Muscle of back (tissue), 13 donors: ENCODE data around the gene SPC25. TPM values are rescaled to one million over a fixed set of nuclear protein-coding genes. Genes with fewer than 3 reads are reported as not detected.
"Not testable (repeated sequence)": the region's sequence is repeated elsewhere in the genome, so short reads cannot be mapped to it uniquely, and the experiment has no call there.

Experiments used
- DNase-seq, 3 donors: peaks; one replicate each; pipeline versions ENCODE4 v3.0.0 to v3.0.0-alpha.2; 2013
- long read RNA-seq, 9 donors: transcript quantifications; one replicate each; lab custom pipeline, GENCODE V29; 2026
- polyA plus RNA-seq, 10 donors: library from polyadenylated mRNA; unstranded; fragments of 120-200 nt; gene quantifications; one replicate each; pipeline ENCODE4 v1.2.1, GENCODE V29; 2013; ENCODE audit not compliant: insufficient read length in 10 of 10

The SPC25 gene, protein sequence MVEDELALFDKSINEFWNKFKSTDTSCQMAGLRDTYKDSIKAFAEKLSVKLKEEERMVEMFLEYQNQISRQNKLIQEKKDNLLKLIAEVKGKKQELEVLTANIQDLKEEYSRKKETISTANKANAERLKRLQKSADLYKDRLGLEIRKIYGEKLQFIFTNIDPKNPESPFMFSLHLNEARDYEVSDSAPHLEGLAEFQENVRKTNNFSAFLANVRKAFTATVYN
- 10 to 100 TPM in 4 of 10 donors, 1 to 10 TPM in 6; 5.7 to 21.3 (median 9.6) TPM for polyA plus RNA-seq
- long read RNA-seq, donor 1, transcript SPC25-201 (7 exons, 1,354 nt): major isoform, 8 of 8 reads
- long read RNA-seq, donor 1, partial matches to known transcripts: 0 of 8 reads
- long read RNA-seq, donor 1, other reads (novel, unspliced or antisense): 0 of 8 reads
- long read RNA-seq, donor 2, partial matches to known transcripts: 0 of 4 reads
- long read RNA-seq, donor 2, other reads (novel, unspliced or antisense): 0 of 4 reads
- long read RNA-seq, donor 3: 0 reads
- long read RNA-seq, donor 4, transcript SPC25-201 (7 exons, 1,354 nt): major isoform, 6 of 6 reads
- long read RNA-seq, donor 4, partial matches to known transcripts: 0 of 6 reads
- long read RNA-seq, donor 4, other reads (novel, unspliced or antisense): 0 of 6 reads
- long read RNA-seq, donor 5, partial matches to known transcripts: 0 of 1 reads
- long read RNA-seq, donor 5, other reads (novel, unspliced or antisense): 0 of 1 reads
- long read RNA-seq, donor 6, transcript SPC25-201 (7 exons, 1,354 nt): major isoform, 8 of 8 reads
- long read RNA-seq, donor 6, partial matches to known transcripts: 0 of 8 reads
- long read RNA-seq, donor 6, other reads (novel, unspliced or antisense): 0 of 8 reads
- long read RNA-seq, donor 7, transcript SPC25-201 (7 exons, 1,354 nt): major isoform, 5 of 5 reads
- long read RNA-seq, donor 7, partial matches to known transcripts: 0 of 5 reads
- long read RNA-seq, donor 7, other reads (novel, unspliced or antisense): 0 of 5 reads
- long read RNA-seq, donor 8, partial matches to known transcripts: 0 of 3 reads
- long read RNA-seq, donor 8, other reads (novel, unspliced or antisense): 0 of 3 reads
- long read RNA-seq, donor 9, partial matches to known transcripts: 0 of 2 reads
- long read RNA-seq, donor 9, other reads (novel, unspliced or antisense): 0 of 2 reads

DNA sequence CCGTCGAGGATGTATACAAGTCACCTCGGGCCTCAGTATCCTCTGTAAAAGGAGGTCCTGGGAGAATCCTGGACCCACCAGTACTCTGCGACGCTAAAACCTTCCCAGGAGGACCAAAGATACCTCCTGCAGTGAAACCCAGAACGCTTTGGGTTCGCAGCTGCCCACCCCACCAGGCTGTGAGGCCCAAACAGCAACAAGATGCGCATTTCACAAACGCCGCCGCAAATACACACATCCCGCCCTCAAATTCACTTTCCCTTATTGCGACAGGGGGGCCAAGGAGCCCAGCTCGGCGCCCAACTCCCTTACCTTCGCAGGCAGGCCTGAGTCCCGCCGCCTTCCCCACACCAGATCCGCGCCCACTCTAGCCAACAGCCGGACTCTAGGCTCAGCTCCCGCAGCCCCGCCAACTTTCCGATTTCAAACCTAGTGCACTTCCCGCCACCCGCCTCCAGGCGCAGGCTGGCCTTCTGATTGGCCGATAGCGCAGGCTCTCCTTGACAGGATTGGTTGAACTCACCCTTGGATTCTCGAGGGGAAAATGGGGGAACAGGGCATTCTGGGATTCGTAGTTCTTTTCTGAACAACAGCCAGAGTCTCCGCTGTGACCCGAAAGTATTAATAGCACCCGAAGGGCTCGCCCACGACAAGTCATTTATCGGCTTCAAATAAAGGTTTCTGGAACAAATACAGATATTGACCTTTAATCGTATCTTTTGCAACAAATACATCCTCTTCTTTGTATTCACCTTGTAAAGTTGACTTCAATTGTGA lies at the start of gene SPC25:
TSS of gene SPC25 (minus strand) at position 425 of the 777 bp plus-strand sequence. CDS start 911 bp downstream, outside the sequence.
- DNase-seq: peak; percentile 91 to 95 (median 91)

GRCh38 chr2:168939918-168940317 lies 49.7 kb upstream of the SPC25 start:
- no peak for DNase-seq

- no peak for DNase-seq
Observed at GRCh38 chr2:168939061-168939460, 48.8 kb upstream of the SPC25 start.

DNA sequence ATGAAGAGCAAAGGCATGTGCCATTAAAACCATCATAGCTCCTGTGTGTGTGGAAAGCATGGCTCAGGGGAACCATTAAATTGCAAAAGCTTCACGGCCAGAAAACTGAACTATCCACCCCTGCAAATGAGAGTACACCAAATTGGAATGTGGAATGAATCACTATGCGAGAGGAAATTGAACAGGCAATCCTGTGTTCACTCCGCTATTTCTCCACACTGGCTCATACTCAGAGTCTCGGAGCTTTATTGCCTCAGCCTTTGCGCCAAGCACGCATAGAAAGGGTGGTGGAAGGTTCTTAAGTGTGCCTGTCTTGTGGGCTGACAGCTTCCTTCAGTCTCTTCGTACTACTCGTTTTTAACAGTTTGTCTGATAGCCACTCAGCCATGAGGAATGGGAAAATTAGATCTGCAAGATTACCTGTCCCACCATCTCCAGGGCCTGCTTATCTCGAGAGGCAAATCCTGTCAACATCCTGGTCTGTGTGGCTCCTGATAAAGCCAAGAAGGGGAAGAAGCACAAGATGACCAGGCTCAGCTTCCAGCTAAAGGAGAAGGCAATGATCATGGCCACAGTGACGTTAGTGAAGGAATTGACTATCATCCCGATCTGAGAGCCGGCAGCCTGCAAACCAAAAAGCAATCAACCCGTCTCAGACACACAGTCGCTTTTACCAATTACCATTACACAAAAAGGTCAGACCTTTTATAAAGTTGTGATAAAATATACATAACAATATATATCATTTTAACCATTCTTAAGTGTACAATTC lies 45.8 kb upstream of the SPC25 start:
- DNase-seq: no peak

- DNase-seq: no peak
Observed at GRCh38 chr2:168934826-168935225, 44.6 kb upstream of the SPC25 start.

DNA sequence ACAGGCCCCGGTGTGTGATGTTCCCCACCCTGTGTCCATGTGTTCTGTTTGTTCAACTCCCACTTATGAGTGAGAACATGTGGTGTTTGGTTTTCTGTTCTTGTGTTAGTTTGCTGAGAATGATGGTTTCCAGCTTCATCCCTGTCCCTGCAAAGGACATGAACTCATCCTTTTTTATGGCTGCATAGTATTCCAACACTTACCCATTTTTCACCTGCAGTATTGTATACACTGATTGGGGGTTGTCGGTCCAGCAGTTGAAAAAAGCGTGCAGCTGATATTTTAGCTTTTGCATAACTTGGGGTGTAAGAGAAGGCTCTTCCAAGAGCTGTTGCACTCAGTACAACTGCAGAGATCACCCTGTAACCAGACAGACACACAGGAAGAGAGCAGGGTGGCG lies 41.9 kb upstream of the SPC25 start:
- DNase-seq: not testable (repeated sequence)

GRCh38 chr2:168930242-168930641 lies 40.0 kb upstream of the SPC25 start:
- no peak for DNase-seq

DNA sequence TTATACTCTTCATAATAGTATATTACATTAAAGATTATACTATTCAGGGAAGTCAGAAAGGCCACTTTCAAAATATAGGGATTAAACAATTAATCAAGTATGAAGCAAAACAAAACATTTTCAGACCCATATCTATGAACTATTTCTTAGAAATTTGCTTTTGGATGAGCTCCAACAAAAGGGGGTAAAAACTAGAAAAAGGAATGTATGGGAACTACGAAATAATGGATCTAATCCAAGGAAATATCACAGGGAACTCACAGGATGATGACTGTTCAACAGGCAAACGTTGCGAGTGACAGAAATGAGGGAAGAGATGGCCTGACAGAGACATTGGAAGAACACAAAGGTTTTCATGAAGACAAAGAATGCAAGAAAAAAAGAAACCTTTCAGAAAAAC lies 38.8 kb upstream of the SPC25 start:
- no peak for DNase-seq

GRCh38 chr2:168928113-168928831 lies 38.0 kb upstream of the SPC25 start:
- DNase-seq: no peak

DNA sequence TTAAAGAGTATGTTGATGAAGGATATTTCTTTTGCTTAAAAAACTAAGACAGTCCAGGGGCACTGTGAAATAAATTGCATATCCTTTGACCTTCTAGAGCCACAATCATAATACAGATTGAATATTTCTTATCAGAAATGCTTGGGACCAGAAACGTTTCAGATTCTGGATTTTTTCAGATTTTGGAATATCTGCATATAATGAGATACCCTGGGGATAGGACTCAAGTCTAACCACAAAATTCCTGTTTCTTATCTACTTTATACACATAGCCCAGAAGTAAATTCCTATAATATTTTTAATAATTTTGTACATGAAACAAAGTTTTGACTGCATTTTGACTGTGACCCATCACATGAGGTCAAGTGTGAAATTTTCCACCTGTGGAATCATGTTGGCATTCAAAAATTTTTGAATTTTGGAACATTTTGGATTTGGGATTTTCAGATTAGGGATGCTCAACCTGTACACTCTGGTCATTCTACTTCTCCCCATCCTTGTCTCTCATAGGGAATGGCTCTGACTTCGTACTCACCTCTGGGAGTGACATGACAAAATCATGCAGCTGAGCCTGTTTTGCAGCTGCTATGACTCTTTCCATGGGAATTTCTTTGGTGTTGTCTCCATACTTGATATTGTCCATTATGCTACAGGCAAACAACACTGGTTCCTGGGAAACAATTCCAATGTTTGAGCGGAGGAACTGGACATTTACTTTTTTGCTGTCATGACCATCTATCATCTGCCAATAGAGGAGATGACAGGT lies 36.6 kb upstream of the SPC25 start:
- DNase-seq: no peak

DNA sequence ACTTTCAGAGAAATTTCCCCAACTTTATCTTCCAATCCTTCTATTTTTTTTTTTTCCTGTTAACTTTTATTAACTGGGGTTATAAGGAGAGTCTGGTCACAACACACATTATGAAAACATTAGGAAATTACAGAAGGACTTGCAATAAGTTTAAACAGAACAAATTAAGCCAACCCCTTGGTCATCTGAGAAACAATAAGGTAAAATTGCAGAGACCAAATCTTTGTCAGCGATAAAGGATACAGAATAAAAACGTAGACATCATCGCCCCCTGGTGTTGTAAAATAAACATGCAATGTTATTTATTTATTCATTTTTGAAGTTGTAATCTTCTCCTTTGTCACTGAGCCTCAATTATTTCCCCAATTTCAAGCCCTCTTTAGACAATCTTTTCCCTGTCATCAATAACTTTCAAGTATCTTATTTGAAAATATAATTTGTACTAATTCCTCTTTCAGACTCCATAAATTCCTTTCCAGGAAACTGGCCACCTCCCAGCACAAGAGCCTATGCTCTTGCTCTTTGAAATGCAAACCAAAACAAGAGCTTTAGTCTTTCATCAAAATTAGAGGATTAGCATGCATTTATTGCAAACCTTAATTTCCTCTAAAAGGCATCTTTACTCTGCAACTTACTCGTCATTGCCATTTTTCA lies 30.4 kb upstream of the SPC25 start:
- peak; percentile 20 to 50 (median 27) for DNase-seq

GRCh38 chr2:168916331-168916675 lies 26.1 kb upstream of the SPC25 start:
- DNase-seq: no peak

DNA sequence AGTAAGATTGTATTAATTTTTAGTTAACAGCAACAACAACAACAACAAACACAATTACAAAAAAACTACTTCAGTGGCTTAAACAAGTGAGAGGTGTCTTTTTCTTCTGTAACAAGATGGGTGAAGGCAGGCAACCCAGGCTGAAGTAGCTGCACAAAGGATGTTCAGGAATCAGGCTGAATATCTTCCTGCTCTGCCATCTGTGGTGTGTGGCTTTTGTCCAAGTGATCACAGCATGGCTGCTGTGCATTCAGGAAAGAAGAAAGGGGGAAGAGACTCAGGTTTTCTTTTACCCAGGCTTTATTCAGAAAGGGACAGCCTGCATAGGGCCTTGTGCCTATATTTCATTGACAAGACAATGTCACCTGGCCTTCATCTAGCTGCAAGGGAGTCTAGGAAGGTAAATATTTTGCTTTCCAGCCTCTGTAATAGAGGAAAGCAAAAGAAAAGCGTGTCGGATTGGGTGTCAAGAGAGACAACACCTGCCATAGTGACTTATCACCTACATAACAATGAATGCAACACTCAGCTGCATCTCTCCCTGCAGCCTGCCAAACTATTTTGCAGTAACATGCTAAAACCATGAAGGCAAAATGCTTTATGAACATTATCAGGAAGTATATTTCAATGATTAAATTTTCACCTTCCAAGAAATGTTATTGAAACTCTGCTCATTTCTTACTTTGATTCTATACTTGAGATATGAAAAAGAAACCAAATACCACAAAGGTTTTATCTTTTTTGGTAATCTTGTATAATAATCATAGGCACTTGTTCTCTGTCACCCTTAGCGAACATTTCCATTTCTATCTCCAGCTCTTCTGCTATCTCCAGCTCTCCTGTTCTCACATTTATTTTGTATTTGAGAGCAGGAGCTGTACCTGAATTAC lies 25.5 kb upstream of the SPC25 start:
- no peak for DNase-seq

DNA sequence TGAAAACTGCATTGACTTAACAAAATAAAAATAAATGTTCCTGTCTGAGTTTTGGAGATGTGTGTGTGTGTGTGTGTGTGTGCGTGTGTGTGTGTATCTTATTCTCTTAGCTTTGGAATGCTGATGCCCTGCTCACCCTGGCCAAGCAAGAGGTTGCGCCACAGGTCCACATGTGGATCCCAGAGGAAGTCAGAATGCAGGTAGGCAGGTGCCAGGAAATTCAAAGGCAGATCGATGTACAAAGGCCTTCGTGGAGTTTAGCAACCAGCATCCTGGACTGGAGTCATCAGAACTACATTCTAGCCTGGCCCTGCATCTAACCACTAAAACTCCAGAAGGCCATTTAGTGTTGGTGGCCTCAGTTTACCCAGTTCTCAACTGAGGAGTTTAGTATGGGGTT lies 23.3 kb upstream of the SPC25 start:
- DNase-seq: peak in 1 of 3 donors; percentile 2

- DNase-seq: peak; percentile 19 to 81 (median 57)
Observed at GRCh38 chr2:168912901-168913369, 22.7 kb upstream of the SPC25 start.

DNA sequence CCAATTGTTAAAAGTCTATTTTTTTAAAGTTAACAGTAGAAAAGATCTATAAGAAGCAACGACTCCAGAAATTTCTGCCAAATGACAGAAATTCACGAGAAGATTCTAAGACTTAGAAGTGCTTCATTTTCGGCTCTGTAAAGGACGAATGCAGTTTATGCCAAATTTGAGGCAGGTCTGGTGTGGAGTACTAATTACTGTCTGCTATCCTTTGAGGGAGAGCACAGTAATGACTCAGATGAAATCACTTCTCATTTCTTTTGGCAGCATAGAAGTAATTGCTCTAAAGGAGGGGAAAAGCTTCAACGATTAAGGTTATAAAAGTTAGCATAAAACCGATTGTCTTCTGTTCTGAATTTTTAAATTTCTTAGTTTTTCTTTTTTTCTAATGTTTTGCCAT lies 22.2 kb upstream of the SPC25 start:
- DNase-seq: no peak

DNA sequence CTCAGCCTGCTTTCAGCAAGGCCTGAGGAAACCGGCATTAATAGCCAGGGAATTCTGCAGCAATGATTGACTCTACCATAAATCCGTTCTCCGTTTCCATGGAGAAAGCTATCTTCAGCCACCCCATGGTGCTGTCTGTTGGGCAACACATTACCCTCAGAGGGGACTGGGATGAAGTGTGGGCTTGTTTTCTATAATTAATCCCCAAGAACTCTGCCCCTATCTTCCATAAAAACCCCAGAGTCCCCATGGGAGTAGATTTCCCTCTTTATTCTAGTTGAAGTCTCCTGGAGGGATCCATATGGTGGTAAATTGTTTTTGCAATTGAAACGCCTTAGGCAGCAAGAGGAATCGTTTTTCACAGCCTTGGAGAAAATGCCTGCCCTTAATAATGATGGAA lies 20.1 kb upstream of the SPC25 start:
- no peak for DNase-seq
